Measurements from ENCODE around the gene NPFFR2. TPM values are rescaled to one million over a fixed set of nuclear protein-coding genes. Genes with fewer than 3 reads are reported as not detected.
"Not testable (repeated sequence)": the region's sequence is repeated elsewhere in the genome, so short reads cannot be mapped to it uniquely, and the experiment has no call there.

Gene NPFFR2
- total and polyA plus RNA-seq, 2 donors (not counting 1 experiment from before 2014, with no cell fraction given) = not detected

DNA sequence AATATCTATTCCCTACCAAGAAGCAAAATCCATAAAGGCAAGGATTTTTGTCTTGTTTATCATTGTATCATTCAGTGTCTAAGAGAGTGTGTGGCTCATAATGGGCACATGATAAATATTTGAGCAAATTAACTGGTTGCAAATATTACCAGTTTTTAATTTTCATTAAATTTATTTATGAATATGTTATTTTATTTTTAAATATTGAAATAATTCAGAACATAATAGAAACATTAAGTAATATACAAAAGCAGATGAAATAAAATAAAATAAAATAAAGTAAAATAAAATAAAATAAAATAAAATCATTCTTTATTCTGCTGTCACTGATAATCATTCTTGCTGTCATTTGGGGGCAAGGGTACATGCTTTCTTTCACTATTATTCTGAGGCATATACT lies 120.9 kb downstream of the NPFFR2 start:
- no peak overlapping the region for H3K27ac ChIP-seq (ENCODE audit: insufficient read depth, low read length)
- TF ChIP-seq EZH2 (IDR thresholded peaks at IDR 0.05; ENCODE audit: low read length, missing control alignments) = no peak
- TF ChIP-seq, protein P1, sequence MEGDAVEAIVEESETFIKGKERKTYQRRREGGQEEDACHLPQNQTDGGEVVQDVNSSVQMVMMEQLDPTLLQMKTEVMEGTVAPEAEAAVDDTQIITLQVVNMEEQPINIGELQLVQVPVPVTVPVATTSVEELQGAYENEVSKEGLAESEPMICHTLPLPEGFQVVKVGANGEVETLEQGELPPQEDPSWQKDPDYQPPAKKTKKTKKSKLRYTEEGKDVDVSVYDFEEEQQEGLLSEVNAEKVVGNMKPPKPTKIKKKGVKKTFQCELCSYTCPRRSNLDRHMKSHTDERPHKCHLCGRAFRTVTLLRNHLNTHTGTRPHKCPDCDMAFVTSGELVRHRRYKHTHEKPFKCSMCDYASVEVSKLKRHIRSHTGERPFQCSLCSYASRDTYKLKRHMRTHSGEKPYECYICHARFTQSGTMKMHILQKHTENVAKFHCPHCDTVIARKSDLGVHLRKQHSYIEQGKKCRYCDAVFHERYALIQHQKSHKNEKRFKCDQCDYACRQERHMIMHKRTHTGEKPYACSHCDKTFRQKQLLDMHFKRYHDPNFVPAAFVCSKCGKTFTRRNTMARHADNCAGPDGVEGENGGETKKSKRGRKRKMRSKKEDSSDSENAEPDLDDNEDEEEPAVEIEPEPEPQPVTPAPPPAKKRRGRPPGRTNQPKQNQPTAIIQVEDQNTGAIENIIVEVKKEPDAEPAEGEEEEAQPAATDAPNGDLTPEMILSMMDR (conservative IDR thresholded peaks at IDR 0.05 in 1 of 2, IDR thresholded peaks at IDR 0.05 in 1 of 2; ENCODE audit: low read depth in 1 of 2, low read length in 2 of 2) = no peak
- no peaks in the 10 kb centered on the region for H3K79me2 ChIP-seq (ENCODE audit: control insufficient read depth, insufficient read depth, low read length)
- H3K27me3 ChIP-seq (ENCODE audit: control insufficient read depth, insufficient read depth, low read length) = no peaks in the 10 kb centered on the region
- no peak overlapping the region for H2AFZ ChIP-seq (ENCODE audit: low read length)
- no peaks in the 10 kb centered on the region for H3K36me3 ChIP-seq (ENCODE audit: control insufficient read depth, insufficient read depth, low read length)
- H3K9ac ChIP-seq (ENCODE audit: insufficient read depth, low read length) = no peak overlapping the region
- no peaks in the 10 kb centered on the region for H3K9me3 ChIP-seq (ENCODE audit: control insufficient read depth, insufficient read depth, low read depth, low read length)
- H3K4me1 ChIP-seq (ENCODE audit: control insufficient read depth, extremely low read depth, insufficient read depth, low read length) = no peaks in the 10 kb centered on the region
- H3K4me2 ChIP-seq (ENCODE audit: extremely low read depth, insufficient read depth, low read length) = no peak overlapping the region
- DNase-seq (ENCODE audit: low read depth in 2 of 2) = no peak
- H4K20me1 ChIP-seq (ENCODE audit: control insufficient read depth, extremely low read depth, insufficient read depth, low read length) = no peaks in the 10 kb centered on the region
- H3K4me3 ChIP-seq (replicated peaks in 1 of 4; ENCODE audit: control extremely low read depth in 1 of 4, insufficient read depth in 1 of 4, low read depth in 3 of 4, low read length in 4 of 4) = no peak overlapping the region

DNA sequence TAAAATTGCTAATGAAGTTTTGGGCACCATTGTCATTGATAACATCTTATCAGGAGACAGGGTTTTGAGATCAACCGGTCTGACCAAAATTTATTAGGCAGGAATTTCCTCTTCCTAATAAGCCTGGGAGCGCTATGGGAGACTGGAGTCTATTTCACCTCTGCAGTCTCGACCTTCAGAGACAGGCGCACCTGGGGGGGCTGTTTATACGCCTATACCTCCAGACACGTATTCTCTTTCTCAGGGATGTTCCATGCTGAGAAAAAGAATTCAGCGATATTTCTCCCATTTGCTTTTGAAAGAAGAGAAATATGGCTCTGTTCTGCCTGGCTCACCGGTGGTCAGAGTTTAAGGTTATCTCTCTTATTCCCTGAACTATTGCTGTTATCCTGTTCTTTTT lies 121.8 kb downstream of the NPFFR2 start:
- not testable (repeated sequence) for H2AFZ ChIP-seq (ENCODE audit: low read length); DNase-seq (ENCODE audit: low read depth in 2 of 2); H3K36me3 ChIP-seq (ENCODE audit: control insufficient read depth, insufficient read depth, low read length); H3K4me2 ChIP-seq (ENCODE audit: extremely low read depth, insufficient read depth, low read length); H4K20me1 ChIP-seq (ENCODE audit: control insufficient read depth, extremely low read depth, insufficient read depth, low read length); H3K4me3 ChIP-seq (replicated peaks in 1 of 4; ENCODE audit: control extremely low read depth in 1 of 4, insufficient read depth in 1 of 4, low read depth in 3 of 4, low read length in 4 of 4); H3K27me3 ChIP-seq (ENCODE audit: control insufficient read depth, insufficient read depth, low read length); H3K9ac ChIP-seq (ENCODE audit: insufficient read depth, low read length); H3K27ac ChIP-seq (ENCODE audit: insufficient read depth, low read length); H3K4me1 ChIP-seq (ENCODE audit: control insufficient read depth, extremely low read depth, insufficient read depth, low read length); H3K79me2 ChIP-seq (ENCODE audit: control insufficient read depth, insufficient read depth, low read length); H3K9me3 ChIP-seq (ENCODE audit: control insufficient read depth, insufficient read depth, low read depth, low read length)

DNA sequence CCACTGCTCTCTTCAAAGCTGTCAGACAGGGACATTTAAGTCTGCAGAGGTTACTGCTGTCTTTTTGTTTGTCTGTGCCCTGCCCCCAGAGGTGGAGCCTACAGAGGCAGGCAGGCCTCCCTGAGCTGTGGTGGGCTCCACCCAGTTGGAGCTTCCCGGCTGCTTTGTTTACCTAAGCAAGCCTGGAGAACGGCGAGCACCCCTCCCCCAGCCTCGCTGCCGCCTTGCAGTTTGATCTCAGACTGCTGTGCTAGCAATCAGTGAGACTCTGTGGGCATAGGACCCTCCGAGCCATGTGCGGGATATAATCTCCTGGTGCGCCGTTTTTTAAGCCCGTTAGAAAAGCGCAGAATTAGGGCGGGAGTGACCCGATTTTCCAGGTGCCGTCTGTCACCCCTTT lies 137.5 kb downstream of the NPFFR2 start:
- not testable (repeated sequence) for H3K79me2 ChIP-seq (ENCODE audit: control insufficient read depth, insufficient read depth, low read length); H3K9ac ChIP-seq (ENCODE audit: insufficient read depth, low read length); H3K27me3 ChIP-seq (ENCODE audit: control insufficient read depth, insufficient read depth, low read length); DNase-seq (ENCODE audit: low read depth in 2 of 2); H3K9me3 ChIP-seq (ENCODE audit: control insufficient read depth, insufficient read depth, low read depth, low read length); H4K20me1 ChIP-seq (ENCODE audit: control insufficient read depth, extremely low read depth, insufficient read depth, low read length); H3K27ac ChIP-seq (ENCODE audit: insufficient read depth, low read length); H3K4me3 ChIP-seq (replicated peaks in 1 of 4; ENCODE audit: control extremely low read depth in 1 of 4, insufficient read depth in 1 of 4, low read depth in 3 of 4, low read length in 4 of 4); H3K36me3 ChIP-seq (ENCODE audit: control insufficient read depth, insufficient read depth, low read length); H3K4me2 ChIP-seq (ENCODE audit: extremely low read depth, insufficient read depth, low read length); H2AFZ ChIP-seq (ENCODE audit: low read length); H3K4me1 ChIP-seq (ENCODE audit: control insufficient read depth, extremely low read depth, insufficient read depth, low read length)

DNA sequence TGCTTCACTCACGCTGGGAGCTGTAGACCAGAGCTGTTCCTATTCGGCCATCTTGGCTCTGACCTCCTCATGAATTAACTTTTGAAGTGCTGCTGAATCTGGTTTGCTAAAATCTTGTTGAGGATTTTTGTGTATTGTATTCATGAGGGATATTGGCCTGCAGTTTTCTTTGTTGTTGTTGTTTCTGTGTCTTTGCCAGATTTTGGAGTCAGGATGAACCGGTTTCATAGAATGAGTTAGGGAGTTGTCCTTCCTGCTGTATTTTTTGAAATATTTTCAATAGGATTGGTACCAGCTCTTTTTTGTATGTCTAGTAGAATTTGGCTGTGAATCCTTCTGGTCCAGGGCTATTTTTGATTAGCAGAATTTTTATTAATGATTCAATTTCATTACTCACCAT lies 138.1 kb downstream of the NPFFR2 start:
- no peak for TF ChIP-seq EZH2 (IDR thresholded peaks at IDR 0.05; ENCODE audit: low read length, missing control alignments)
- TF ChIP-seq, protein P1 (conservative IDR thresholded peaks at IDR 0.05 in 1 of 2, IDR thresholded peaks at IDR 0.05 in 1 of 2; ENCODE audit: low read depth in 1 of 2, low read length in 2 of 2) = no peak
- H3K4me3 ChIP-seq (replicated peaks in 1 of 4; ENCODE audit: control extremely low read depth in 1 of 4, insufficient read depth in 1 of 4, low read depth in 3 of 4, low read length in 4 of 4) = no peak overlapping the region
- H3K9ac ChIP-seq (ENCODE audit: insufficient read depth, low read length) = no peak overlapping the region
- no peaks in the 10 kb centered on the region for H3K27me3 ChIP-seq (ENCODE audit: control insufficient read depth, insufficient read depth, low read length)
- DNase-seq (ENCODE audit: low read depth in 2 of 2) = no peak
- no peaks in the 10 kb centered on the region for H4K20me1 ChIP-seq (ENCODE audit: control insufficient read depth, extremely low read depth, insufficient read depth, low read length)
- H3K27ac ChIP-seq (ENCODE audit: insufficient read depth, low read length) = no peak overlapping the region
- H3K4me1 ChIP-seq (ENCODE audit: control insufficient read depth, extremely low read depth, insufficient read depth, low read length) = no peaks in the 10 kb centered on the region
- H3K9me3 ChIP-seq (ENCODE audit: control insufficient read depth, insufficient read depth, low read depth, low read length) = no peaks in the 10 kb centered on the region
- H2AFZ ChIP-seq (ENCODE audit: low read length) = no peak overlapping the region
- no peaks in the 10 kb centered on the region for H3K36me3 ChIP-seq (ENCODE audit: control insufficient read depth, insufficient read depth, low read length)
- no peak overlapping the region for H3K4me2 ChIP-seq (ENCODE audit: extremely low read depth, insufficient read depth, low read length)
- H3K79me2 ChIP-seq (ENCODE audit: control insufficient read depth, insufficient read depth, low read length) = no peaks in the 10 kb centered on the region
